IMR-90 (cell line): Measurements from ENCODE around the gene BTBD1. TPM values are rescaled to one million over a fixed set of nuclear protein-coding genes. Genes with fewer than 3 reads are reported as not detected.

ENCODE experiments used
- ATAC-seq: fragments of 200-7000 bp; cut with Tn5 transposase; 2 replicates; pipeline ENCODE4 v1.9.1; 2020; ENCODE audit warnings: low read depth, mild to moderate bottlenecking, moderate library complexity
- BruUV-seq: library from RNA; stranded (reverse); fragments of 400-500 nt; replicated peaks from 2 replicates; lab custom pipeline; 2021; lab: Mats Ljungman, UMichigan
- CTCF ChIA-PET: fragments of 300-600 bp; formaldehyde crosslinking; extraction: SDS; loops from one replicate; lab custom pipeline; 2021; ENCODE audit warnings: antibody characterized with exemption; lab: Yijun Ruan, JAX
- POLR2A ChIA-PET: fragments of 300-600 bp; sonication (Branson Sonifier 250); formaldehyde crosslinking; loops from one replicate; lab custom pipeline; 2022; ENCODE audit warnings: antibody characterized with exemption; ENCODE audit not compliant: unreplicated experiment; lab: Charles Lee
- DNase-seq: peaks from one replicate; pipeline ENCODE4 v3.0.0; 2013
- H2AFZ ChIP-seq: replicated peaks from 2 replicates; pipeline ENCODE3; 2013; ENCODE audit warnings: low read length, mild to moderate bottlenecking; ENCODE audit not compliant: poor library complexity
- H2AK5ac ChIP-seq: 2 replicates; pipeline ENCODE4 v1.6.1; 2013; ENCODE audit warnings: low read depth, low read length, inconsistent platforms
- H2AK9ac ChIP-seq: replicated peaks from 2 replicates; pipeline ENCODE3; 2013; ENCODE audit warnings: mild to moderate bottlenecking, low read depth, low read length, moderate library complexity; ENCODE audit not compliant: poor library complexity
- H2BK120ac ChIP-seq: 2 replicates; pipeline ENCODE4 v1.6.1; 2013; ENCODE audit warnings: low read depth, low read length, inconsistent platforms
- H2BK15ac ChIP-seq: 3 replicates; pipeline ENCODE4 v1.6.1; 2013; ENCODE audit warnings: low read depth, low read length, inconsistent platforms
- H2BK20ac ChIP-seq: 2 replicates; pipeline ENCODE4 v1.6.1; 2013; ENCODE audit warnings: low read depth, mild to moderate bottlenecking, inconsistent platforms, low read length, moderate library complexity
- H2BK5ac ChIP-seq: 2 replicates; pipeline ENCODE4 v1.6.1; 2013; ENCODE audit warnings: mild to moderate bottlenecking, low read depth, low read length, inconsistent platforms; ENCODE audit not compliant: poor library complexity, severe bottlenecking
- H3K14ac ChIP-seq: replicated peaks from 2 replicates; pipeline ENCODE4 v1.6.1; 2013; ENCODE audit warnings: low read depth, low read length, inconsistent platforms
- H3K18ac ChIP-seq: 2 replicates; pipeline ENCODE4 v1.6.1; 2013; ENCODE audit warnings: low read depth, low read length, control low read depth
- H3K23ac ChIP-seq: 2 replicates; pipeline ENCODE4 v1.6.1; 2013; ENCODE audit warnings: low read depth, low read length, inconsistent platforms
- H3K27ac ChIP-seq: 2 replicates; pipeline ENCODE4 v1.5.1; 2013; ENCODE audit warnings: mild to moderate bottlenecking, control low read depth, low read length; ENCODE audit not compliant: insufficient read depth
- H3K27me3 ChIP-seq: 2 replicates; pipeline ENCODE4 v1.6.1; 2013; ENCODE audit warnings: low read length; ENCODE audit not compliant: control insufficient read depth, insufficient read depth
- H3K36me3 ChIP-seq: 2 replicates; pipeline ENCODE4 v1.6.1; 2013; ENCODE audit warnings: low read length, mixed read lengths; ENCODE audit not compliant: control insufficient read depth, insufficient read depth
- H3K4ac ChIP-seq: 2 replicates; pipeline ENCODE4 v1.6.1; 2013; ENCODE audit warnings: low read depth, low read length, inconsistent platforms
- H3K4me1 ChIP-seq: 2 replicates; pipeline ENCODE4 v1.6.1; 2013; ENCODE audit warnings: low read length, mixed read lengths; ENCODE audit not compliant: control insufficient read depth, insufficient read depth
- H3K4me2 ChIP-seq: 2 replicates; pipeline ENCODE4 v1.6.1; 2013; ENCODE audit warnings: low read depth, mild to moderate bottlenecking, control low read depth, low read length, moderate library complexity
- H3K4me3 ChIP-seq: 2 replicates; pipeline ENCODE4 v1.5.1; 2013; ENCODE audit warnings: low read depth, mild to moderate bottlenecking, control low read depth, low read length, moderate library complexity; ENCODE audit not compliant: insufficient read depth
- H3K56ac ChIP-seq: 2 replicates; pipeline ENCODE4 v1.6.1; 2013; ENCODE audit warnings: low read length, inconsistent platforms; ENCODE audit not compliant: insufficient read depth; ENCODE audit errors: extremely low read depth
- H3K79me1 ChIP-seq, 2 experiments: 2 replicates each; pipeline ENCODE4 v1.6.1; 2013; ENCODE audit warnings: low read length in 2 of 2, inconsistent platforms in 1 of 2, low read depth in 1 of 2
- H3K9ac ChIP-seq: 2 replicates; pipeline ENCODE4 v1.6.1; 2013; ENCODE audit warnings: low read depth, low read length, control low read depth
- H3K9me1 ChIP-seq: 2 replicates; pipeline ENCODE4 v1.6.1; 2013; ENCODE audit warnings: low read length, inconsistent platforms; ENCODE audit not compliant: insufficient read depth
- H3K9me3 ChIP-seq: 2 replicates; pipeline ENCODE4 v1.6.1; 2013; ENCODE audit warnings: low read length; ENCODE audit not compliant: control insufficient read depth, insufficient read depth
- H4K20me1 ChIP-seq: 2 replicates; pipeline ENCODE4 v1.6.1; 2013; ENCODE audit warnings: low read length, inconsistent platforms; ENCODE audit not compliant: insufficient read depth
- H4K5ac ChIP-seq: 2 replicates; pipeline ENCODE4 v1.6.1; 2013; ENCODE audit warnings: mild to moderate bottlenecking, low read depth, low read length, control low read depth
- H4K8ac ChIP-seq, 2 experiments: 2 replicates each; pipeline ENCODE4 v1.6.1; 2013; ENCODE audit warnings: low read depth in 2 of 2, low read length in 2 of 2, control low read depth in 1 of 2, inconsistent platforms in 1 of 2
- H4K91ac ChIP-seq: 2 replicates; pipeline ENCODE4 v1.6.1; 2013; ENCODE audit warnings: low read depth, low read length, inconsistent platforms; ENCODE audit not compliant: insufficient read depth
- BHLHE40 ChIP-seq: fragments of 150-350 bp; IDR thresholded peaks from 2 replicates; pipeline ENCODE4 v1.6.1; 2016; ENCODE audit warnings: mild to moderate bottlenecking, low read depth, low read length
- CEBPB ChIP-seq: IDR thresholded peaks from 2 replicates; pipeline ENCODE4 v1.6.1; 2012; ENCODE audit warnings: low read depth, low read length, improper control_type of control experiment
- CHD1 ChIP-seq: IDR thresholded peaks from 2 replicates; pipeline ENCODE4 v1.6.1; 2012; ENCODE audit warnings: low read depth, low read length, improper control_type of control experiment
- FOS ChIP-seq: fragments of 150-350 bp; IDR thresholded peaks from 2 replicates; pipeline ENCODE4 v1.6.1; 2016; ENCODE audit warnings: low read depth, low read length
- MAFK ChIP-seq: IDR thresholded peaks from 2 replicates; pipeline ENCODE4 v1.6.1; 2012; ENCODE audit warnings: low read depth, low read length, improper control_type of control experiment
- MAZ ChIP-seq: IDR thresholded peaks from 2 replicates; pipeline ENCODE4 v1.6.1; 2012; ENCODE audit warnings: low read depth, mild to moderate bottlenecking, low read length, improper control_type of control experiment, moderate library complexity, borderline replicate concordance
- MXI1 ChIP-seq: IDR thresholded peaks from 2 replicates; pipeline ENCODE4 v1.6.1; 2012; ENCODE audit warnings: low read depth, mild to moderate bottlenecking, low read length, moderate library complexity, borderline replicate concordance
- NFE2L2 ChIP-seq: fragments of 150-350 bp; IDR thresholded peaks from 2 replicates; pipeline ENCODE4 v1.6.1; 2016; ENCODE audit warnings: low read depth, mild to moderate bottlenecking, low read length
- POLR2A ChIP-seq: IDR thresholded peaks from 2 replicates; pipeline ENCODE4 v1.6.1; 2012; ENCODE audit warnings: mild to moderate bottlenecking, low read depth, low read length
- RAD21 ChIP-seq: IDR thresholded peaks from 2 replicates; pipeline ENCODE4 v1.6.1; 2012; ENCODE audit warnings: low read length, improper control_type of control experiment
- RCOR1 ChIP-seq: IDR thresholded peaks from 2 replicates; pipeline ENCODE4 v1.6.1; 2012; ENCODE audit warnings: mild to moderate bottlenecking, low read length, improper control_type of control experiment; ENCODE audit not compliant: insufficient replicate concordance
- RFX5 ChIP-seq: IDR thresholded peaks from 2 replicates; pipeline ENCODE4 v1.8.0; 2012; ENCODE audit warnings: low read depth, mild to moderate bottlenecking, low read length, moderate library complexity
- SMC3 ChIP-seq: fragments of 150-350 bp; IDR thresholded peaks from 2 replicates; pipeline ENCODE4 v1.6.1; 2016; ENCODE audit warnings: low read depth, mild to moderate bottlenecking, antibody characterized with exemption, low read length, moderate library complexity
- WGBS, 2 experiments: methylation state at CpG; one replicate each; pipeline versions ENCODE4 v1.1.5 to v1.1.7; 2013; ENCODE audit warnings: missing lambda C conversion rate in 2 of 2; ENCODE audit not compliant: insufficient read length in 1 of 2; ENCODE audit errors: extremely low coverage in 2 of 2; 5-methylcytosine and 5-hydroxymethylcytosine counted together
- dilution Hi-C: fragments of 300-500 bp; cut with HindIII; formaldehyde crosslinking; loops from one replicate; pipeline ENCODE4 v1.14.3; 2018; ENCODE audit warnings: low sequenced_read_pairs; ENCODE audit not compliant: unreplicated experiment
- in situ Hi-C: fragments of 300-500 bp; cut with MboI; formaldehyde crosslinking; loops from 3 replicates; pipeline ENCODE4 v1.14.3; 2019; ENCODE audit warnings: low sequenced_read_pairs, inconsistent platforms, mixed read lengths
- intact Hi-C: fragments of 100-400 bp; cut with micrococcal nuclease; formaldehyde crosslinking; loops from 2 replicates; pipeline ENCODE4 v1.10.0; 2022
- polyA plus RNA-seq, 3 experiments: library from polyadenylated mRNA; depleted of rRNA; stranded (reverse); fragments of >200 nt; gene quantifications; 2 replicates each; pipeline ENCODE4 v1.2.3, GENCODE V29; 2012; ENCODE audit warnings: low replicate concordance in 1 of 3
- total RNA-seq: library from RNA; depleted of rRNA; stranded (reverse); fragments of >200 nt; gene quantifications from 2 replicates; pipeline ENCODE4 v1.2.3, GENCODE V29; 2012
- TF ChIP-seq, protein P1 (sequence below): fragments of 150-350 bp; IDR thresholded peaks from 2 replicates; pipeline ENCODE4 v1.6.1; 2016; ENCODE audit warnings: low read depth, mild to moderate bottlenecking, low read length, moderate library complexity, borderline replicate concordance
- TF ChIP-seq, protein P2 (sequence below): fragments of 150-350 bp; IDR thresholded peaks from 2 replicates; pipeline ENCODE4 v1.6.1; 2017; ENCODE audit warnings: mild to moderate bottlenecking, antibody characterized with exemption, low read length, low read depth
- TF ChIP-seq, protein P3 (sequence below): conservative IDR thresholded peaks from 2 replicates; pipeline ENCODE4 v1.5.1; 2012; ENCODE audit warnings: mild to moderate bottlenecking, low read depth, low read length, improper control_type of control experiment

The BTBD1 gene
- total and polyA plus RNA-seq, 2 of the 4 experiments (the other 2 are of a cell fraction) = 39.3 to 78.7 TPM

DNA sequence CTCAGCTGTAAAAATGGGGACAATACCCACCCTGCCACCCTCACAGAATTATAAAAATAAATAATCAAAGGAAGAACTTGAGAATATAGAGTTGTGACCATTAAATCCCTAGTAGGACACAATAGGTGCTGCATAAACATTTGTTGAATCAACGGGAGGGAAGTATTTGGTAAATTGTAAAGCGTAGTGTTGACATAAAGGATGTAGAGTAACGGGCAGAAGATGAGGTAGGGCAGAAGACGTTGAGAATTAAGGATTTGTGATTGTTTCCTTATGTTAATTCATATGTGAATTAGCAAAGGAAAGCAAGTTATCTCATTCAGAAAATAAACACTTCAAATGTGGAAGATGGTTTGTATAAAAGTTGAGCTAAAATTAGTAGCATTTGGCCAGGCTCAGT lies 73.9 kb downstream of the BTBD1 start:
- Histone ChIP-seq H3K18ac (no peak overlapping the region), H3K79me1 (no peaks in the 10 kb centered on the region; a peak in 1 of 4 replicates), H2BK20ac (no peak overlapping the region), H3K9ac (no peak overlapping the region), H3K9me1 (no peaks in the 10 kb centered on the region), H3K9me3 (no peaks in the 10 kb centered on the region), H3K27me3 (no peaks in the 10 kb centered on the region), H4K20me1 (no peaks in the 10 kb centered on the region), H4K91ac (no peak overlapping the region), H3K4me3 (no peak overlapping the region), H3K27ac (no peak overlapping the region), H2BK120ac (no peak overlapping the region), H2BK5ac (no peak overlapping the region), H3K23ac (no peak overlapping the region), H3K36me3 (peaks cover 2% of the 10 kb centered on the region; the same call in 1 of the 2 replicates), H4K5ac (no peak overlapping the region), H3K4me2 (no peak overlapping the region), H2AK5ac (no peak overlapping the region), H2AK9ac (no peak overlapping the region), H2AFZ (no peak overlapping the region), H3K4ac (no peak overlapping the region), H3K56ac (no peak overlapping the region), H2BK15ac (no peak overlapping the region), H4K8ac (no peak overlapping the region), H3K4me1 (no peaks in the 10 kb centered on the region), H3K14ac (no peak overlapping the region)
- no peak for DNase-seq
- BruUV-seq = no TSS peak
- dilution Hi-C loops (no loop called here), intact Hi-C loops (no loop called here), in situ Hi-C loops (no loop called here)
- ATAC-seq = no peak
- WGBS, 2 experiments = 40 to 100% methylated on average over 1 to 3 of the region's 4 CpGs
- POLR2A ChIA-PET = interaction anchor here (0.5 kb wide), 1 partner anchor 282 kb away, joined by 3 read pairs; no protein-coding TSS in a partner anchor
- CTCF ChIA-PET = interaction anchor here (0.6 kb wide), 1 partner anchor 900 kb away, joined by 3 read pairs; no protein-coding TSS in a partner anchor
- TF ChIP-seq BHLHE40 = no peak
- no peak for TF ChIP-seq RCOR1
- TF ChIP-seq FOS = no peak
- TF ChIP-seq, protein P1, sequence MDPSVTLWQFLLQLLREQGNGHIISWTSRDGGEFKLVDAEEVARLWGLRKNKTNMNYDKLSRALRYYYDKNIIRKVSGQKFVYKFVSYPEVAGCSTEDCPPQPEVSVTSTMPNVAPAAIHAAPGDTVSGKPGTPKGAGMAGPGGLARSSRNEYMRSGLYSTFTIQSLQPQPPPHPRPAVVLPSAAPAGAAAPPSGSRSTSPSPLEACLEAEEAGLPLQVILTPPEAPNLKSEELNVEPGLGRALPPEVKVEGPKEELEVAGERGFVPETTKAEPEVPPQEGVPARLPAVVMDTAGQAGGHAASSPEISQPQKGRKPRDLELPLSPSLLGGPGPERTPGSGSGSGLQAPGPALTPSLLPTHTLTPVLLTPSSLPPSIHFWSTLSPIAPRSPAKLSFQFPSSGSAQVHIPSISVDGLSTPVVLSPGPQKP = no peak
- no peak for TF ChIP-seq CEBPB
- TF ChIP-seq RFX5 = no peak
- TF ChIP-seq MXI1 = no peak
- TF ChIP-seq MAFK = no peak
- TF ChIP-seq MAZ = no peak
- no peak for TF ChIP-seq POLR2A
- TF ChIP-seq, protein P2, sequence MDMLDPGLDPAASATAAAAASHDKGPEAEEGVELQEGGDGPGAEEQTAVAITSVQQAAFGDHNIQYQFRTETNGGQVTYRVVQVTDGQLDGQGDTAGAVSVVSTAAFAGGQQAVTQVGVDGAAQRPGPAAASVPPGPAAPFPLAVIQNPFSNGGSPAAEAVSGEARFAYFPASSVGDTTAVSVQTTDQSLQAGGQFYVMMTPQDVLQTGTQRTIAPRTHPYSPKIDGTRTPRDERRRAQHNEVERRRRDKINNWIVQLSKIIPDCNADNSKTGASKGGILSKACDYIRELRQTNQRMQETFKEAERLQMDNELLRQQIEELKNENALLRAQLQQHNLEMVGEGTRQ = no peak
- no peak for TF ChIP-seq SMC3
- TF ChIP-seq RAD21 = no peak
- TF ChIP-seq, protein P3, sequence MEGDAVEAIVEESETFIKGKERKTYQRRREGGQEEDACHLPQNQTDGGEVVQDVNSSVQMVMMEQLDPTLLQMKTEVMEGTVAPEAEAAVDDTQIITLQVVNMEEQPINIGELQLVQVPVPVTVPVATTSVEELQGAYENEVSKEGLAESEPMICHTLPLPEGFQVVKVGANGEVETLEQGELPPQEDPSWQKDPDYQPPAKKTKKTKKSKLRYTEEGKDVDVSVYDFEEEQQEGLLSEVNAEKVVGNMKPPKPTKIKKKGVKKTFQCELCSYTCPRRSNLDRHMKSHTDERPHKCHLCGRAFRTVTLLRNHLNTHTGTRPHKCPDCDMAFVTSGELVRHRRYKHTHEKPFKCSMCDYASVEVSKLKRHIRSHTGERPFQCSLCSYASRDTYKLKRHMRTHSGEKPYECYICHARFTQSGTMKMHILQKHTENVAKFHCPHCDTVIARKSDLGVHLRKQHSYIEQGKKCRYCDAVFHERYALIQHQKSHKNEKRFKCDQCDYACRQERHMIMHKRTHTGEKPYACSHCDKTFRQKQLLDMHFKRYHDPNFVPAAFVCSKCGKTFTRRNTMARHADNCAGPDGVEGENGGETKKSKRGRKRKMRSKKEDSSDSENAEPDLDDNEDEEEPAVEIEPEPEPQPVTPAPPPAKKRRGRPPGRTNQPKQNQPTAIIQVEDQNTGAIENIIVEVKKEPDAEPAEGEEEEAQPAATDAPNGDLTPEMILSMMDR = no peak
- TF ChIP-seq CHD1 = no peak
- no peak for TF ChIP-seq NFE2L2
